GM13977 (cell line): Measurements from ENCODE around the gene ZNF837.

ENCODE experiments used
- DNase-seq: peaks from one replicate; pipeline ENCODE4 v3.0.0; 2012; ENCODE audit warnings: low spot score
- in situ Hi-C: fragments of 300-500 bp; cut with MboI; formaldehyde crosslinking; loops from one replicate; pipeline ENCODE4 v1.12.0; 2022; ENCODE audit warnings: low sequenced_read_pairs, low pct_unique_long_range_greater_than_20kb, mixed read lengths, inconsistent platforms; ENCODE audit not compliant: unreplicated experiment
- TF ChIP-seq, protein P1 (sequence below): IDR thresholded peaks from 2 replicates; pipeline ENCODE4 v1.5.1; 2012; ENCODE audit warnings: mild to moderate bottlenecking, control low read depth; ENCODE audit not compliant: insufficient read depth; ENCODE audit errors: extremely low read depth, missing control alignments

ZNF837 gene

DNA sequence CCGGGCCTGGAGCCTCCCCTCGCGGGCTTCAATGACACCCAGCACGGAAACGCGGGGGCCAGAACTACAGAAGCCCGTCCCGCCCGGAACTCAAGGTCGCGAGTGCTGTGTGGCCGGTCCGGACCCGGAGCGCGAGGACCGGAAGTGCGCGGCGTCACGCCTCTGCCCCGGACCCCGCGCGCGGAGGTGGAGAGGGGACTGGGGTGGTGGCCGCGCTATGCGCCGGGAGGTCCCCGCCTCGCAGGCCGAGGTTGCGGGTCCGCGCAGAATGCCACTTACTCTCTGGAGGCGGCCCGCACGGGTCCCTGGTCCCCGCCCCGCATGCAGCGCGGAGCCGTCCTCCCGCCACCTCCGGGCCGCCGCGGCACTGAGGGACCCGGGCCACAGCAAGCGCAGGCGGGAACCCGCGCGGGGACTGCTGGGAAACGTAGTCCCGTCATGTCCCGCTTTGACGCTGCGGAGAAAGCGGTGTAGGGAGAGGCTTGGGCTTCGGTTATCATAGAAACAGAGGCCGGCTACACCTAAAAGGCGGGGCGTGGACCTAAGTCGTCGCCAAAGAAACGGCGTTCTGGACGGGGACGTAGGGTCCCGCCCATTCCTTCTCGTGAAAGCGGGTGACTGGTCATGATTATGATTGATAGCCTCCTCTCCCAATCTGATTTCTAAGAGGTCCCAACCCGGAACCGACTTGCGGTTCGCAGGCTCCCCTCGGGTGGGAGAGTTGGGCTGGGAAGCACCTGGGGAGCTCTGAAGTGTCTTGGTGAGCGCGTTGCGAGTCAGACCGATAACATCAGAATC lies at the start of gene ZNF837:
Gene ZNF837, minus strand, starts transcription at position 369 of the 798 bp plus-strand sequence. CDS start 11,698 bp downstream, outside the sequence.
- TF ChIP-seq, protein P1, sequence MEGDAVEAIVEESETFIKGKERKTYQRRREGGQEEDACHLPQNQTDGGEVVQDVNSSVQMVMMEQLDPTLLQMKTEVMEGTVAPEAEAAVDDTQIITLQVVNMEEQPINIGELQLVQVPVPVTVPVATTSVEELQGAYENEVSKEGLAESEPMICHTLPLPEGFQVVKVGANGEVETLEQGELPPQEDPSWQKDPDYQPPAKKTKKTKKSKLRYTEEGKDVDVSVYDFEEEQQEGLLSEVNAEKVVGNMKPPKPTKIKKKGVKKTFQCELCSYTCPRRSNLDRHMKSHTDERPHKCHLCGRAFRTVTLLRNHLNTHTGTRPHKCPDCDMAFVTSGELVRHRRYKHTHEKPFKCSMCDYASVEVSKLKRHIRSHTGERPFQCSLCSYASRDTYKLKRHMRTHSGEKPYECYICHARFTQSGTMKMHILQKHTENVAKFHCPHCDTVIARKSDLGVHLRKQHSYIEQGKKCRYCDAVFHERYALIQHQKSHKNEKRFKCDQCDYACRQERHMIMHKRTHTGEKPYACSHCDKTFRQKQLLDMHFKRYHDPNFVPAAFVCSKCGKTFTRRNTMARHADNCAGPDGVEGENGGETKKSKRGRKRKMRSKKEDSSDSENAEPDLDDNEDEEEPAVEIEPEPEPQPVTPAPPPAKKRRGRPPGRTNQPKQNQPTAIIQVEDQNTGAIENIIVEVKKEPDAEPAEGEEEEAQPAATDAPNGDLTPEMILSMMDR: no peak
- in situ Hi-C loops: no loop called here
- DNase-seq: peak; percentile 97

DNA sequence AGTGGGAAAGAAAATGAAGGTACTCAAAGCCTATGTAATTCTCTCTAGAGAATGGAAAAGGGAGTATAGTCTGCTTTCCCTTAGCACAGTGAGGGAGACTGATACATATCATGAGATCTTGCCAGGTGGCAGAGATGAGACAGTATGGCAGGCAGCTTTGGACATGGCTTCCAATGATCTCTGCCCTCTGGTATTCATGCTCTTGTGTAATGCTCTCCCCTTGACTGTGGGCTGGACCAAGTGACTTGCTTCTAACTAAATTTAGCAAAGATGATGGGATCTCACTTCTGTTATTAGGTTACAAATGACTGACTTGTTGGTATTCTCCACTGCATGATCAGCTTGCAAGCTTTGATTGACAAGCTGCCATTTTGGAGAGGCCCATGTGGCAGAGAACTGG lies 48.9 kb upstream of the ZNF837 start:
- TF ChIP-seq, protein P1: no peak
- in situ Hi-C loops: no loop called here
- no peak for DNase-seq

DNA sequence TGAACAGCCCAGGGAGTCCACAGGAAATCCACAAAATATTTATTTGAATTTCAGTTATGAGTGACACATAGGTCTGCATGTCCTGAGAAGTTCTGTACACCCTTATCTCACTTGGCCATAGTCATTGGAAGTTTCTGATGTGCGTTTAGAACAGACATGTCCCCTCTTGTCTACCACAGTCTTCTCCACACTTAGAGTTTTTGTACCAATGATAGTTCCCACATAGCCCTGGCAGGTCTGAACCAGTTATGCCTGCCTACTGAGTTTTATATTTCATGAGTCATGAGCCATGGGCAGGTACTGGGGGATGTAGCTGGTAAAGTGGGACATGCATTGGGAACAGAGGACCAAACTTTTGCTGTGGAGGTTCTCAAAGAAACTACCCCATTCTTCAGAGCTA lies 47.8 kb upstream of the ZNF837 start:
- no peak for DNase-seq
- in situ Hi-C loops: no loop called here
- TF ChIP-seq, protein P1: no peak

DNA sequence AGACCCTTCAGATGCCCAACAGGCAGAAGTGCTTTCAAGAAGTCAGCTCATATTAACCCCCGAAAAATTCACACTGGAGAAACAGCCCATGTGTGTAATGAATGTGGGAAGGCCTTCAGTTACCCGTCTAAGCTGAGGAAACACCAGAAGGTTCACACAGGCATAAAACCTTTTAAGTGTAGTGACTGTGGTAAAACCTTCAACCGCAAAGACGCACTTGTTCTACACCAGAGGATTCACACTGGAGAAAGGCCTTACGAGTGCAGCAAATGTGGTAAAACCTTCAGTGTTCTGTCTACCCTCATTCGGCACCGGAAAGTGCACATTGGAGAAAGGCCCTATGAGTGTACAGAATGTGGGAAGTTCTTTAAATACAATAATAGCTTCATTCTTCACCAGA lies 36.2 kb upstream of the ZNF837 start:
- TF ChIP-seq, protein P1: no peak
- in situ Hi-C loops: no loop called here
- no peak for DNase-seq

DNA sequence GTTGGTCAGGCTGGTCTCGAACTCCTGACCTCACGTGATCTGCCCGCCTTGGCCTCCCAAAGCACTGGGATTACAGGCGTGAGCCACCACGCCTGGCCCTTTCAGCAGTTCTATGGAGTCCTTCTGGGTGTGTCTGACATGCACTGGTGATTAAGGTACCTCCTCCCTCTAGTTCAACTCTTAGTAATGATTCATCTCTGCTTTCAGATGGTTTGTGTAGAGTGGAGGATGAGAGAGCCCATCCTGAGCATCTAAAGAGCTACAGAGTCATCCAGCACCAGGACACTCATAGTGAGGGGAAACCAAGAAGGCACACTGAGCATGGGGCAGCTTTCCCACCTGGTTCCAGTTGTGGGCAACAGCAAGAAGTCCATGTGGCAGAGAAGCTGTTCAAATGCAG lies 35.8 kb upstream of the ZNF837 start:
- TF ChIP-seq, protein P1: no peak
- no peak for DNase-seq
- in situ Hi-C loops: no loop called here

DNA sequence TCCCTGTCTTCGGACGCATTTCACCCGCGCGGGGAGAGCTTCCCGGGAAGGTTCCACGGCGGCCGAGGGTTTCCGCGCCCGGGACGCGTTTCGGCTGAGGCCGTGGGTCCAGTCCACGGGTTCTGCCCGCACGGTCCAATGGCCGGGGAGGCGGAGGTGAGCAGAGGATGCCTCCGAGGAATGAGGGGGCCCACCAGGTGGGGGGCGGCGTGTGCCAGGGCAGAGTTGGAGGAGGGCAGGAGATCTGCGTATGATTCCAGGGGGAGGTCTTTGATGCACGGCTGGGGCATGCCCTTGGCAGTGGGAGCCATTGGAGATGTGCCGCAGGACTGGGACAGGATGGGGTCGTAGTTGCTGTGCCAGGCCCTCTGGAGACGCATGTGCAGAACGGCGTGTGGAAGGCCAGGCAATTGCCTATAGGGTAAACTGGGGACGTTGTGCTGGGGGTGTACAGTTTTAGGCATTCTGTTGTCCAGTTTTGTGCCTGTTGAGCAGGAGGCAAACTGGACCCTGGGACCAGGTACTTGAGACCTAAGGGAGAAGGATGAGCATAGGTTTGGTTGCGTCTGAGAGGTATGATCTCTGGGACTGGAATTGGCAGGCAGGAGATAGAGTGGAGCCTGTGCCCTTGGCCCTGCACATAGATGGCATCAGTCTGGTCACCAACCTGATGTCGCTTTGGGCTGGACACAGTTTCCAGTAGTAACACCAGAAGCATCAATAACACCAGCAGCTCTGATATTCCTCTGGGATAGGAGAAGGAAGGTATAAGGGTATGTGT lies 28.4 kb upstream of the ZNF837 start:
- TF ChIP-seq, protein P1: no peak
- no peak for DNase-seq
- in situ Hi-C loops: no loop called here
